ENCODE data around the gene OMP. TPM values are rescaled to one million over a fixed set of nuclear protein-coding genes. Genes with fewer than 3 reads are reported as not detected.

The OMP gene, protein sequence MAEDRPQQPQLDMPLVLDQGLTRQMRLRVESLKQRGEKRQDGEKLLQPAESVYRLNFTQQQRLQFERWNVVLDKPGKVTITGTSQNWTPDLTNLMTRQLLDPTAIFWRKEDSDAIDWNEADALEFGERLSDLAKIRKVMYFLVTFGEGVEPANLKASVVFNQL
- 1.6 TPM in 1 of 2 replicates, not detected in the other for total RNA-seq

DNA sequence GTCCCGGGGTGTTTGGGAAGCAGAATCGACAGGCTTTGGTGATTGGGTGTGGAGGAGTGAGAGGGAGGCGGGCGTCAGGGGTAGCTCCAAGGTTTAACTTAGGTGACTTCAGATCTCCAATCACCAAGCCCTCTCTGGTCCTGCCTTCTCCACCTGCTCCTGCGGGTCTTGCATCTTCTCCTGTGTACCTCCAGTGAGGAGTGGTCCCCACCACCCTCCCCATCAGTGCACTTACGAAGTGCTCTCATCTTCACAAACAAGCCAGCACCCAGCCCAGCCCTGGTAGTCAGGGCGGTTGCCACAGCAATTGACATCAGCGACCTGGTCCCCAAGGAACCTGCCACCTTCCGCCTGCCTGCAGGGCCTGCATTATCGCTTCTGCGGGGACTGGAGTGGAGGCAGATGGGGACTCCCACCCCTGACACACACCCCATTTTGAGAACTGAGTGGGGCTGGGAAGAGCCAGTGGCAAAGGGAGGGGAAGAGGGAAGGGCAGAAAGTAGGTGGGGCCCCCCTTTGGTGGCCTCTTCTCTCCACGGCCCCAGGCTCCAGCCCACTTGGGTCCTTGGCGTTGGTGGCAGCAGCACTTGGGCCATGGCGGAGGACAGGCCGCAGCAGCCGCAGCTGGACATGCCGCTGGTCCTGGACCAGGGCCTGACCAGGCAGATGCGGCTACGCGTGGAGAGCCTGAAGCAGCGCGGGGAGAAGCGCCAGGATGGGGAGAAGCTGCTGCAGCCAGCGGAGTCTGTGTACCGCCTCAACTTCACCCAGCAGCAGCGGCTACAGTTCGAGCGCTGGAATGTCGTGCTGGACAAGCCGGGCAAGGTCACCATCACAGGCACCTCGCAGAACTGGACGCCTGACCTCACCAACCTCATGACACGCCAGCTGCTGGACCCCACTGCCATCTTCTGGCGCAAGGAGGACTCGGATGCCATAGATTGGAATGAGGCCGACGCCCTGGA is at the start of gene OMP:
Gene OMP, plus strand, starts transcription at position 595 of the 965 bp plus-strand sequence. Its CDS starts 0 bp downstream, at position 595.
- H3K4me3 ChIP-seq (ENCODE audit: low read depth, low read length) = no peak within 1 kb of the TSS
- no peak for DNase-seq (ENCODE audit: low read depth)
- TF ChIP-seq, protein P1, sequence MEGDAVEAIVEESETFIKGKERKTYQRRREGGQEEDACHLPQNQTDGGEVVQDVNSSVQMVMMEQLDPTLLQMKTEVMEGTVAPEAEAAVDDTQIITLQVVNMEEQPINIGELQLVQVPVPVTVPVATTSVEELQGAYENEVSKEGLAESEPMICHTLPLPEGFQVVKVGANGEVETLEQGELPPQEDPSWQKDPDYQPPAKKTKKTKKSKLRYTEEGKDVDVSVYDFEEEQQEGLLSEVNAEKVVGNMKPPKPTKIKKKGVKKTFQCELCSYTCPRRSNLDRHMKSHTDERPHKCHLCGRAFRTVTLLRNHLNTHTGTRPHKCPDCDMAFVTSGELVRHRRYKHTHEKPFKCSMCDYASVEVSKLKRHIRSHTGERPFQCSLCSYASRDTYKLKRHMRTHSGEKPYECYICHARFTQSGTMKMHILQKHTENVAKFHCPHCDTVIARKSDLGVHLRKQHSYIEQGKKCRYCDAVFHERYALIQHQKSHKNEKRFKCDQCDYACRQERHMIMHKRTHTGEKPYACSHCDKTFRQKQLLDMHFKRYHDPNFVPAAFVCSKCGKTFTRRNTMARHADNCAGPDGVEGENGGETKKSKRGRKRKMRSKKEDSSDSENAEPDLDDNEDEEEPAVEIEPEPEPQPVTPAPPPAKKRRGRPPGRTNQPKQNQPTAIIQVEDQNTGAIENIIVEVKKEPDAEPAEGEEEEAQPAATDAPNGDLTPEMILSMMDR (IDR thresholded peaks at IDR 0.05; ENCODE audit: insufficient read depth, low read depth, low read length) = no peak

DNA sequence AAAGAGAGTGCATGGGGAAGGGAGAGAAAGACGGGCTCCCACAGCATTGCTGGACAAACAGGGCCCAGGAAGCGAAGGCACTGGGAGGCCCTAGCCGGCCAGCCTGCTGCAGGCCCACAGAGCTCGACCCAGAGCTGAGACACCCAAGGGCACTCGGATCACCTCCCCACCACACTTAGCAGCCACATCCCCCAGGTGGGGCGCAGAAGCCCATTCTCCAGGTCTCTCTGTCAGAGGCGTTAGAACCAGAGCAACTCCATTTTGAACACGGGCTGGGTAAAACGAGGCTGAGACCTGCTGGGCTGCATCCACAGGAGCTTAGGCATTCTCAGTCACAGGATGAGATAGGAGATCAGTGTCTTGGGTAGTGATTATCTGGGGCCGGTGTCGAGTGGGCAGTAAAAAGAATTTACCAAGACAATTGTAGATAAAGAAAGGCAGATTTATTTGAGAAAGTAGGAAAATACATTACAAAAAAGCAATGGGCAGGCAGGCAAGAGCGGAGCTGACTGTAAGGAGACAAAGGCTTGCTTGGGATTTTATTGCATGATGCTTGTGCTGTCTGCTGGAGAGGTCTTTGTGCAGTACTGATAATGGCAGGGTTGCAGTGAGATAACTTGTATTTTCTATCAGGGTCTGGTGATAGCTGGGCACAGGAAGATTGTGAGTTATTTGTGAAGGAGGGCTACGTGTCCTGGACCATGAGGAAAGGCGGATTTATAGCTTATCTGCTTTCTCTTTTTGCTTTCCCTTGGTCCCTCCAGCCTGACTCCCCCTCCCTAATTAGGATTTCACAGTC is 49.2 kb upstream of the OMP start:
- no peak overlapping the region for H3K4me3 ChIP-seq (ENCODE audit: low read depth, low read length)
- TF ChIP-seq, protein P1 (IDR thresholded peaks at IDR 0.05; ENCODE audit: insufficient read depth, low read depth, low read length) = no peak
- no peak for DNase-seq (ENCODE audit: low read depth)

DNA sequence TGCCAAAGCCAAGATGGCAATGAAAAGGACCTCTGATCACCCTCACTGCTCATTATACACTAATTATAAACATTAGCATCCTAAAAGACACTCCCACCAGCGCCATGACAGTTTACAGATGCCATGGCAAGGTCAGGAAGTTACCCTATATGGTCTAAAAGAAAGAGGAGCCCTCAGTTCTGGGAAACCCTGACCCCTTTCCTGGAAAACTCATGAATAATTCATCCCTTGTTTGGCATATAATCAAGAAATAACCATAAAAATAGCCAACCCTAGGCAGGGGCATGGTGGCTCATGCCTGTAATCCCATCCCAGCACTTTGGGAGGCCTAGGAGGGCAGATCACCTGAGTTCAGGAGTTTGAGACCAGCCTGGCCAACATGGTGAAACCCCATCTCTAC is 48.6 kb upstream of the OMP start:
- TF ChIP-seq, protein P1 (IDR thresholded peaks at IDR 0.05; ENCODE audit: insufficient read depth, low read depth, low read length) = no peak
- DNase-seq (ENCODE audit: low read depth) = no peak
- no peak overlapping the region for H3K4me3 ChIP-seq (ENCODE audit: low read depth, low read length)

DNA sequence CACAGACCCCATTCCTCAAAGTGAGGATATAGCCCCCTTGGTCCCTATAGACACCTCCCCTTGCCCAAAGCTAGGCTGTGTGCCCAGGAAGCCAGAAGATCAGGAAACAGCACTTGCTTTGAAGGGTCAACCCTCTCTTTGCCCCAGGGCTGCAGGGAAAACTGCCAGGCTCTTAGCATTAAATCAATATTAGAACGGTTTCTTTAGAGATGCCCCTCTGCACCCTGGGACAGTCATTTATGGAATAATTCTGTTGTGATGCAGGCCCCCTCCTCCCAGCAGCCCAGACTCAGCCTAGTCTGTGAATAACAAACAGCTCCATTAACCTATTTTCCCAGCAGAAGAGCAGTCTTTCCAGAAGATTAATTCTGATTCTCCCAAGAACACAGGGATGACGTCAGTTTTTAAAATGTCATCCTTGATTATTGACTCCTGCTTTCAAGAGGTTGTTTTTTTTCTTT is 47.5 kb upstream of the OMP start:
- H3K4me3 ChIP-seq (ENCODE audit: low read depth, low read length) = no peak overlapping the region
- DNase-seq (ENCODE audit: low read depth) = no peak
- TF ChIP-seq, protein P1 (IDR thresholded peaks at IDR 0.05; ENCODE audit: insufficient read depth, low read depth, low read length) = no peak

DNA sequence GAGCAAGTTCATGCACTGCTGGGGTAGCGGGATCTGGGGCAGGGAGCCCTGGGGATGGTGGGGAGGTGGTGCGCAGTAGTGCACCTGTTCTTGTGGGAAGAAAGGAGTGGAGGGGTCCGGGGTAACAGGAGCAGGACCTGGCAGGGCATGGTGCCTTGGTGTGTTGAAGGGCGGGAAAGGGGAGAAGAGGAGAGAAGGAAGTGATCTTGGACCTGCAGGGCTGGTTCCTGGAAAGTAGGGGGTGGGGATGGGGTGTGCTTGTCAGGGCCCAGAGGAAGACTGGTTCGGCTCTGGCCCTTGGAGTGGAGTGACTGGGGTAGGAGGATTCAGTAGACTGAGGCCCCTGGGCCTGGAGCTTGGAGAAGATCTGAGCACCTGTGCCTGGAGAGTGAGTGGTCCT is 46.7 kb upstream of the OMP start:
- no peak overlapping the region for H3K4me3 ChIP-seq (ENCODE audit: low read depth, low read length)
- TF ChIP-seq, protein P1 (IDR thresholded peaks at IDR 0.05; ENCODE audit: insufficient read depth, low read depth, low read length) = no peak
- DNase-seq (ENCODE audit: low read depth) = no peak

DNA sequence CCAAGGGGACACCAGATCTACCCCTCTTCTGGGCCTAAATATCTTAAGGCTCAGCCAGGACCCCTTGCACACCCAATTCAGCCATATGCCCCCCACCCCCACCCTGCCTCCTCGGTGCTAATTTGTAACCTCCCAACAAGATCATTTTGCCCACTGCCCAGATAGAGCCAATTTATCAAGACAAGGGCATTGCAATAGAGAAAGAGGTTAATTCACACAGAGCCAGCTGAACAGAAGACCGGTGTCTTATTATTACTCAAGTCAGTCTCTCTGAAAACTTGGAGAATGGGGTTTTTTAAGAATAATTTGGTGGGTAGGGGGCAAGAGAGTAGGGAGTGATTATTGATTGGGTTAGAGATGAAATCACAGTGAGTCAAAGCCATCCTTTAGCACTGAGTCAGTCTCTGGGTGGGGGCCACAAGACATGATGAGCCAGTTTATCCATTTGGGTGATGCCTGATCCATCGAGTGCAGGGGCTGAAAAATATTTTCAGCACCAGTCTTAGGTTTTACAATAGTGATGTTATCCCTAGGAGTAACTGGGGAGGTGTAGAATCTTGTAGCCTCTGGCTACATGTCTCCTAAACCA is 45.7 kb upstream of the OMP start:
- TF ChIP-seq, protein P1 (IDR thresholded peaks at IDR 0.05; ENCODE audit: insufficient read depth, low read depth, low read length) = no peak
- H3K4me3 ChIP-seq (ENCODE audit: low read depth, low read length) = no peak overlapping the region
- DNase-seq (ENCODE audit: low read depth) = no peak
